Calu3 (cell line): ENCODE data around the gene FREM3. TPM values are rescaled to one million over a fixed set of nuclear protein-coding genes. Genes with fewer than 3 reads are reported as not detected.
"Not testable (repeated sequence)": the region's sequence is repeated elsewhere in the genome, so short reads cannot be mapped to it uniquely, and the experiment has no call there.

ENCODE experiments used
- BruUV-seq: library from RNA; stranded (reverse); fragments of 400-500 nt; replicated peaks from 2 replicates; lab custom pipeline; 2021; lab: Mats Ljungman, UMichigan
- CTCF ChIA-PET: fragments of 300-600 bp; sonication (Branson Sonifier 250); formaldehyde crosslinking; loops from one replicate; lab custom pipeline; 2022; ENCODE audit warnings: antibody characterized with exemption; lab: Charles Lee
- DNase-seq: peaks from one replicate; pipeline ENCODE4 v3.0.0; 2022
- H3K27ac Mint-ChIP-seq: one replicate; pipeline ENCODE4 v1.8.0; 2022; ENCODE audit warnings: mixed read lengths; ENCODE audit not compliant: unreplicated experiment
- H3K27me3 Mint-ChIP-seq: one replicate; pipeline ENCODE4 v1.8.0; 2022; ENCODE audit warnings: mixed read lengths; ENCODE audit not compliant: unreplicated experiment
- H3K36me3 Mint-ChIP-seq: one replicate; pipeline ENCODE4 v1.8.0; 2022; ENCODE audit warnings: mild to moderate bottlenecking, moderate library complexity, mixed read lengths; ENCODE audit not compliant: insufficient read depth, unreplicated experiment
- H3K4me1 Mint-ChIP-seq: one replicate; pipeline ENCODE4 v1.8.0; 2022; ENCODE audit warnings: mild to moderate bottlenecking, low read depth, mixed read lengths; ENCODE audit not compliant: unreplicated experiment
- H3K4me3 Mint-ChIP-seq: one replicate; pipeline ENCODE4 v1.8.0; 2022; ENCODE audit warnings: mild to moderate bottlenecking, low read depth, moderate library complexity, mixed read lengths; ENCODE audit not compliant: unreplicated experiment
- H3K9me3 Mint-ChIP-seq: one replicate; pipeline ENCODE4 v1.8.0; 2022; ENCODE audit warnings: low read depth, mixed read lengths; ENCODE audit not compliant: unreplicated experiment
- CTCF ChIP-seq: fragments of 200-600 bp; IDR thresholded peaks from one replicate; pipeline ENCODE4 v1.8.0; 2022; ENCODE audit warnings: antibody characterized with exemption; ENCODE audit not compliant: unreplicated experiment
- intact Hi-C: fragments of 100-400 bp; cut with micrococcal nuclease; formaldehyde crosslinking; loops from one replicate; pipeline ENCODE4 v1.10.0; 2022; ENCODE audit not compliant: unreplicated experiment
- total RNA-seq: library from RNA; stranded (reverse); gene quantifications from 2 replicates; pipeline ENCODE4 v1.2.3, GENCODE V29; 2022

The FREM3 gene
- total RNA-seq, 1 experiment from 2014 or later: not detected

- Mint-ChIP-seq H3K4me1 (no peaks in the 10 kb centered on the region), H3K27me3 (no peaks in the 10 kb centered on the region), H3K4me3 (no peak overlapping the region), H3K27ac (no peak overlapping the region), H3K9me3 (no peaks in the 10 kb centered on the region), H3K36me3 (no peaks in the 10 kb centered on the region)
- intact Hi-C loops: no loop called here
- no TSS peak for BruUV-seq
- no peak for DNase-seq
- no peak for TF ChIP-seq CTCF
- CTCF ChIA-PET: no interaction called here
These were observed 36.4 kb upstream of the FREM3 start for GRCh38 chr4:143736861-143737260.

GRCh38 chr4:143736061-143736460 is 35.6 kb upstream of the FREM3 start:
- H3K9me3 Mint-ChIP-seq, intact Hi-C loops, H3K36me3 Mint-ChIP-seq, H3K27ac Mint-ChIP-seq, H3K4me1 Mint-ChIP-seq, H3K27me3 Mint-ChIP-seq, DNase-seq, CTCF ChIA-PET, H3K4me3 Mint-ChIP-seq, BruUV-seq: not testable (repeated sequence)

GRCh38 chr4:143728166-143728565 is 27.7 kb upstream of the FREM3 start:
- DNase-seq: no peak
- BruUV-seq: no TSS peak
- no peak for TF ChIP-seq CTCF
- Mint-ChIP-seq H3K4me3 (no peak overlapping the region), H3K36me3 (no peaks in the 10 kb centered on the region), H3K27me3 (peaks cover 37% of the 10 kb centered on the region), H3K9me3 (peaks cover 3% of the 10 kb centered on the region), H3K27ac (no peak overlapping the region), H3K4me1 (no peaks in the 10 kb centered on the region)
- CTCF ChIA-PET: no interaction called here
- intact Hi-C loops: no loop called here

- H3K4me1 Mint-ChIP-seq: no peaks in the 10 kb centered on the region
- H3K9me3 Mint-ChIP-seq: peaks cover 3% of the 10 kb centered on the region
- BruUV-seq: no TSS peak
- peaks cover 37% of the 10 kb centered on the region for H3K27me3 Mint-ChIP-seq
- no peak overlapping the region for H3K4me3 Mint-ChIP-seq
- no peak overlapping the region for H3K27ac Mint-ChIP-seq
- intact Hi-C loops: no loop called here
- TF ChIP-seq CTCF: no peak
- CTCF ChIA-PET: interaction anchor here (0.6 kb wide), 1 partner anchor 943 kb away, joined by 4 read pairs; no protein-coding TSS in a partner anchor
- DNase-seq: no peak
- no peaks in the 10 kb centered on the region for H3K36me3 Mint-ChIP-seq
These were observed 26.2 kb upstream of the FREM3 start for GRCh38 chr4:143726714-143727113.

GRCh38 chr4:143721317-143721716 is 20.8 kb upstream of the FREM3 start:
- intact Hi-C loops: no loop called here
- BruUV-seq: no TSS peak
- TF ChIP-seq CTCF: no peak
- Mint-ChIP-seq H3K9me3 (peaks cover 3% of the 10 kb centered on the region), H3K4me1 (no peaks in the 10 kb centered on the region), H3K36me3 (no peaks in the 10 kb centered on the region), H3K27me3 (peaks cover 16% of the 10 kb centered on the region), H3K27ac (no peak overlapping the region), H3K4me3 (no peak overlapping the region)
- DNase-seq: no peak
- CTCF ChIA-PET: no interaction called here

GRCh38 chr4:143718748-143719147 is 18.3 kb upstream of the FREM3 start:
- CTCF ChIA-PET, H3K4me1 Mint-ChIP-seq, DNase-seq, H3K27me3 Mint-ChIP-seq, H3K4me3 Mint-ChIP-seq, H3K27ac Mint-ChIP-seq, BruUV-seq, H3K36me3 Mint-ChIP-seq, intact Hi-C loops, H3K9me3 Mint-ChIP-seq: not testable (repeated sequence)
